Urinary bladder (tissue), 4 donors: Measurements from ENCODE around the gene AFAP1. TPM values are rescaled to one million over a fixed set of nuclear protein-coding genes. Genes with fewer than 3 reads are reported as not detected.

Source experiments
- DNase-seq: peaks from one replicate; pipeline ENCODE4 v3.0.0-alpha.2; 2015; ENCODE audit errors: extremely low spot score
- H3K27ac ChIP-seq: one replicate; pipeline ENCODE4 v1.5.1; 2013; ENCODE audit warnings: low read depth, mild to moderate bottlenecking, moderate library complexity
- H3K36me3 ChIP-seq: one replicate; pipeline ENCODE4 v1.6.1; 2013; ENCODE audit warnings: mild to moderate bottlenecking, moderate library complexity; ENCODE audit not compliant: insufficient read depth
- H3K4me1 ChIP-seq: one replicate; pipeline ENCODE4 v1.6.1; 2013; ENCODE audit warnings: mild to moderate bottlenecking, moderate library complexity; ENCODE audit not compliant: insufficient read depth
- H3K4me3 ChIP-seq: one replicate; pipeline ENCODE4 v1.5.1; 2013; ENCODE audit warnings: low read depth, low read length
- WGBS: extraction: QIAGEN DNeasy Blood & Tissue Kit; methylation state at CpG from one replicate; pipeline ENCODE4 v1.1.7; 2013; 5-methylcytosine and 5-hydroxymethylcytosine counted together
- polyA plus RNA-seq: library from polyadenylated mRNA; stranded (reverse); fragments of 200-250 nt; gene quantifications from one replicate; pipeline ENCODE4 v1.2.3, GENCODE V29; 2013
- total RNA-seq: library from RNA; depleted of rRNA; stranded (reverse); fragments of >200 nt; gene quantifications from one replicate; pipeline ENCODE4 v1.2.3, GENCODE V29; 2014
- donor health status: healthy with polysubstance abuse.
- donor health status: healthy.

AFAP1 gene
- total and polyA plus RNA-seq, 2 donors: 27.8 to 41.8 TPM

GRCh38 chr4:7843831-7844593, 95.6 kb downstream of the AFAP1 start:
- no peak for DNase-seq
- no peaks in the 10 kb centered on the region for H3K4me1 ChIP-seq
- H3K36me3 ChIP-seq: no peaks in the 10 kb centered on the region
- H3K4me3 ChIP-seq: no peak overlapping the region
- whole genome bisulfite sequencing: 60% methylated on average over 11 of the region's 11 CpGs
- no peak overlapping the region for H3K27ac ChIP-seq

GRCh38 chr4:7842384-7843279, 97.0 kb downstream of the AFAP1 start:
- H3K36me3 ChIP-seq: no peaks in the 10 kb centered on the region
- 38% methylated on average over 22 of the region's 22 CpGs for WGBS
- H3K4me1 ChIP-seq: no peaks in the 10 kb centered on the region
- H3K4me3 ChIP-seq: no peak overlapping the region
- H3K27ac ChIP-seq: peak overlapping the region; percentile 62
- DNase-seq: no peak

GRCh38 chr4:7841894-7842293, 97.8 kb downstream of the AFAP1 start:
- Histone ChIP-seq H3K4me1 (no peaks in the 10 kb centered on the region), H3K4me3 (no peak overlapping the region), H3K36me3 (peaks cover 2% of the 10 kb centered on the region), H3K27ac (no peak overlapping the region)
- no peak for DNase-seq
- WGBS: 81% methylated on average over 2 of the region's 2 CpGs

DNA sequence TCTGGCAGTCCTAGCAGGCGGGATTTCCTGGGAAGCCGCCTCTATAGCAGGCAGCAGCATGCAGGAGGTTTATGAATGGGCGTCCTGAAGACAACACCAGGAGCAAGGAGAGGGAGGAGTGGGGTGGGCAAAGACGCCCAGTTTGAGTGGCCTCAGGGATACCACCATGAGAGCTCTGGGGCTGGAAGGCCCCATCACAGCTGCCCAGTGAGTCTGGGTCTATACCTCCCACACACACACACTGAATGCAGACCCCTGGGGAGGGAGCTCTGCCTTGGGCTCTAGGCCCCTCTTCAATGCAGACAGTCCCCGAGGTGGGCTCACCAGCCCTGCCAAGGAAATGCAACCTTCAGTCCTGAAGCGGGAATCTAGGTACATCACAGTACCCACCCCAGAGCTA, 98.6 kb downstream of the AFAP1 start:
- H3K4me1 ChIP-seq: no peaks in the 10 kb centered on the region
- no peak overlapping the region for H3K4me3 ChIP-seq
- peaks cover 2% of the 10 kb centered on the region for H3K36me3 ChIP-seq
- no peak for DNase-seq
- WGBS: 68% methylated on average over 6 of the region's 6 CpGs
- no peak overlapping the region for H3K27ac ChIP-seq

GRCh38 chr4:7839856-7840255, 99.8 kb downstream of the AFAP1 start:
- H3K27ac ChIP-seq: no peak overlapping the region
- peaks cover 2% of the 10 kb centered on the region for H3K36me3 ChIP-seq
- no peaks in the 10 kb centered on the region for H3K4me1 ChIP-seq
- WGBS: 76% methylated on average over 4 of the region's 4 CpGs
- no peak for DNase-seq
- H3K4me3 ChIP-seq: no peak overlapping the region

- DNase-seq: no peak
- Histone ChIP-seq H3K36me3 (peaks cover 2% of the 10 kb centered on the region), H3K4me3 (no peak overlapping the region), H3K4me1 (no peaks in the 10 kb centered on the region), H3K27ac (no peak overlapping the region)
- 91% methylated on average over 13 of the region's 13 CpGs for WGBS
These were observed 101.4 kb downstream of the AFAP1 start for GRCh38 chr4:7838136-7838782.

DNA sequence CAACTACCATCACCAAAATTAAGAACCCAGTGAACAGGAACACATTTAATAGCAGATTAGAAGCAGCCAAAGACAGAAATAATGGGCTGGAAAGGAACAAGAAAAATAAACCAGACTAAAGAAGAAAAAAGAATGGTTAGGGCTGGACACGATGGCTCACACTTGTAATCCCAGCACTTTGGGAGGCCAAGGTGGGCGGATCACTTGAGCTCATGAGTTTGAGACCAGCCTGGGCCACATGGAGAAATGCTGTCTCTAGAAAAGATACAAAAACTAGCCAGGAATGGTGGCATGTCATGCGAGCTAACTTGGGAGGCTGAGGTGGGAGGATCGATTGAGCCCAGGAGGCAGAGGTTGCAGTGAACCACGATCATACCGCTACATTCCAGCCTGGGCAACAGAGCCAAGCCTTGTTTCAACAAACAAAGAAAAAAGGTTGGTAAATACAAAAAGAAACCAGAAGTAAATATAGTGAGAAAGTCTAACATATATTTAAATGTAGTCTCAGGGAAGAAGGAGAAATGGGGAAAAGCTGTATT, 102.0 kb downstream of the AFAP1 start:
- H3K4me3 ChIP-seq: no peak overlapping the region
- no peaks in the 10 kb centered on the region for H3K4me1 ChIP-seq
- DNase-seq: no peak
- H3K36me3 ChIP-seq: peaks cover 2% of the 10 kb centered on the region
- WGBS: 85% methylated on average over 6 of the region's 6 CpGs
- H3K27ac ChIP-seq: no peak overlapping the region

DNA sequence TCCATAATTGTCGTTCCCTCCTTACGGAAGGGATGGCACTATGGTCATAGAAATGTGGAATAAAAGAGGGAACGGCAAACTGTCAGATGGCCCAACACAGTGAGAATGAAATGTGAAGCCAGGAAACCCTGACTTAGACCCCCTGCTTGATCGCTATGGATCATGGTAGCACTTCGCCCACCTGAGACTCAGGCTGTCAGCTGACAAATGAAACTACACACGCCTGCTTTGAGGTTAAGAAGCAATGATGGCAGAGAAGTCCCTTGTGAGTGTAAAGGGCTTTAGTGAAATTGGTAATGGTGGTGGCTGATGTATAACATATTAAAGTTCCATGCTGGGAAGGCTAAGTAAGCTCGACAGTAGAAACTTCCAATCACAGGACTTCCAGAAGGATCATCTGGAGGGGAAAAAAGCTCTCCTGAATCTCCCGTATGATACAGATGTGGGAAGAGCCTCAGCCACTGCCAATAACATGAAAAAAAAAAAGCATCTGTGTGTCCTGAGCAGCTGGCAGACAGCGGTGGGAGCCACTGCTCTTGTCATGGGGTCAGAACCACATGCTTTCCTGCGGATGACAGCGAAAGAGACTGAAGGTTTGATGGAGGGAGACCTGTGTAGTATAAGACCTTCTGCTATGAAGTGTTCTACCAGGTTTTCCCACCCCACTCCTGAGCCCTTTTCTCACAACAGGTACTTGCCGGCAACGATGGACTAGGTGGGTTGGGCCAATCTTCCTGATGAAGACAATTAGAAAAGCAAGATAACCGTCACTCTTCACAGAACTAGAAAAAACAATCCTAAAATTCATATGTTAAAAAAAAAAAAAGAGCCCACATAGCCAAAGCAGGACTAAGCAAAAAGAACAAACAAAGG, 107.6 kb downstream of the AFAP1 start:
- H3K27ac ChIP-seq: no peak overlapping the region
- H3K4me1 ChIP-seq: no peaks in the 10 kb centered on the region
- WGBS: 83% methylated on average over 14 of the region's 14 CpGs
- H3K4me3 ChIP-seq: no peak overlapping the region
- DNase-seq: no peak
- H3K36me3 ChIP-seq: peaks cover 2% of the 10 kb centered on the region

DNA sequence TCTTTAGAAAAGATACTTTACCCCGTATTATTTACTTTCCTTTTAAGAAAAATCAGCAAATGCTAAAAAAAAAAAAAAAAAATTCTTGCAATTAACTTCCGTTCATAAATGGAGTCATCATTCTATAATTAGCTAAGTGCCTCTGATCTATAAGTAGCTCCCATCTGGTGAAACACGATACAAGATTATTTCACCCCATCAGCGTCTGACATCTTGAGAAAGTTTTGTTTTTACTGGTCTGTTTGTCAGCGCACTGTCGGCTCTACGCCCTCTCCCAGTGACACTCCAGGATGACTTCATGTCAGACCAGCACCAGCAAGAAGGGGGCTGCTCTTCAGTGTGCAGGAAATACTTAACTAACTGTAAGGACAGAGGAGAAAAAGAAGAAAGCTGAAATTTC, 108.3 kb downstream of the AFAP1 start:
- Histone ChIP-seq H3K27ac (no peak overlapping the region), H3K36me3 (no peaks in the 10 kb centered on the region), H3K4me1 (no peaks in the 10 kb centered on the region), H3K4me3 (no peak overlapping the region)
- WGBS: 42% methylated on average over 7 of the region's 7 CpGs
- DNase-seq: no peak

DNA sequence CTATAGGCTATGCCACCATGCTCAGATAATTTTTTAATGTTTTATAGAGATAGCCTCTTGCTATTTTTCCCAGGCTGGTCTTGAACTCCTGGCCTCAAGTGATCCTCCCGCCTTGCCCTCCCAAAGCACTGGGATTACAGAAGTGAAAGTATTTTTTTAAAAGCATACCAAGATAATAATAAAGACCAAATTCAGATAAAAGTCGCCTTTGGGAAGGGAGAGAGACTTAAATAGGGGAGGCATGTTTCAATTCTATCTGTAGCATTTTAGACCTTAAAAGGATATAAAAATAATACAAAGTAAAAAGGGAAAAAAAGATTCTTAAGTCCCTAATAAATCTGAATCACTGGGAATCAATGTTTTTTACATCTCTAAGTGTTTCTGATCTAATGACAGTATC, 108.9 kb downstream of the AFAP1 start:
- 50% methylated on average over 2 of the region's 2 CpGs for WGBS
- Histone ChIP-seq H3K27ac (no peak overlapping the region), H3K4me1 (no peaks in the 10 kb centered on the region), H3K36me3 (no peaks in the 10 kb centered on the region), H3K4me3 (no peak overlapping the region)
- DNase-seq: no peak

- Histone ChIP-seq H3K27ac (no peak overlapping the region), H3K4me3 (no peak overlapping the region), H3K4me1 (no peaks in the 10 kb centered on the region), H3K36me3 (no peaks in the 10 kb centered on the region)
- no peak for DNase-seq
- 56% methylated on average over 10 of the region's 10 CpGs for WGBS
These were observed 109.7 kb downstream of the AFAP1 start for GRCh38 chr4:7829652-7830580.

DNA sequence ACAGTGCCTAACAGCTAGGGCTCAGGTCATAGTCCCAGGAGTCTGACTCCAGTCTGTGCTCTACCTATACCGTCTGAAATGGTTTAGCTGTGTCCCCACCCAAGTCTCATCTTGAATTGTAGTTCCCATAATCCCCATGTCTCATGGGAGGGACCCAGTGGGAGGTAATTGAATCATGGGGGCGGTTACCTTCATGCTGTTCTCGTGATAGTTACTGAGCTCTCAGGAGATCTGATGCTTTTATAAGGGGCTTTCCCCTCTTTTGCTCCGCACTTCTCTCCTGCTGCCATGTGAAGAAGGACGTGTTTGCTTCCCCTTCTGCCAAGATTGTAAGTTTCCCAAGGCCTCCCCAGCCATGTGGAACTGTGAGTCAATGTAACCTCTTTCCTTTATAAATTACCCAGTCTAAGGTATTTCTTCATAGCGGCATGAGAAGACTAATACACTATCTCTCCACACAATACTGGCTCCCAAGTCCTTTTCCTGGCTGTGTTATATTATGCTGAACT, 110.8 kb downstream of the AFAP1 start:
- no peak for DNase-seq
- WGBS: 69% methylated on average over 6 of the region's 6 CpGs
- Histone ChIP-seq H3K4me1 (no peaks in the 10 kb centered on the region), H3K27ac (peak overlapping the region; percentile 56), H3K4me3 (no peak overlapping the region), H3K36me3 (no peaks in the 10 kb centered on the region)
